IPS-NIHi7 (cell line): Measurements from ENCODE around the gene NFKBIE.
A peak's percentile ranks its signal among the peaks of the same experiment; 100 is the strongest.

ENCODE experiments used
- DNase-seq: peaks from one replicate; pipeline ENCODE4 v3.0.0; 2012; ENCODE audit warnings: mixed read lengths; ENCODE audit errors: extremely low spot score

The NFKBIE gene

GRCh38 chr6:44258325-44258863, 7.0 kb downstream of the NFKBIE start:
- no peak for DNase-seq

- no peak for DNase-seq
These were observed 7.5 kb downstream of the NFKBIE start for GRCh38 chr6:44257753-44258324.

GRCh38 chr6:44257025-44257752, 8.2 kb downstream of the NFKBIE start, which contains the start of gene SLC35B2:
Gene SLC35B2 (minus strand): TSS chr6:44257528. CDS start chr6:44257410, 118 bp downstream.
- peak; percentile 79 for DNase-seq

- no peak for DNase-seq
These were observed 8.7 kb downstream of the NFKBIE start for GRCh38 chr6:44256775-44257024.

- no peak for DNase-seq
These were observed 9.2 kb downstream of the NFKBIE start for GRCh38 chr6:44255871-44256774.

GRCh38 chr6:44255105-44255808, 10.1 kb downstream of the NFKBIE start:
- DNase-seq: no peak

- no peak for DNase-seq
These were observed 10.9 kb downstream of the NFKBIE start for GRCh38 chr6:44254191-44255104.

- no peak for DNase-seq
These were observed 11.8 kb downstream of the NFKBIE start for GRCh38 chr6:44253307-44254101.

- no peak for DNase-seq
These were observed 13.5 kb downstream of the NFKBIE start for GRCh38 chr6:44251576-44252524.

GRCh38 chr6:44250718-44251123, 14.6 kb downstream of the NFKBIE start:
- no peak for DNase-seq

GRCh38 chr6:44250067-44250717, 15.2 kb downstream of the NFKBIE start:
- DNase-seq: no peak

- no peak for DNase-seq
These were observed 16.1 kb downstream of the NFKBIE start for GRCh38 chr6:44249082-44249748.

GRCh38 chr6:44248579-44248978, 16.8 kb downstream of the NFKBIE start:
- no peak for DNase-seq

GRCh38 chr6:44247338-44248302, 17.7 kb downstream of the NFKBIE start:
- no peak for DNase-seq

- peak; percentile 86 for DNase-seq
These were observed 18.6 kb downstream of the NFKBIE start, which contains the start of gene HSP90AB1 for GRCh38 chr6:44246663-44247337. Gene HSP90AB1 (plus strand): TSS chr6:44247101. CDS start chr6:44248630, 1,529 bp downstream.
